CD4-positive, alpha-beta T cell treated with Interleukin-6 at 100 ng/mL for 8 hours (primary cell): ENCODE measurements around the gene KIF5A.
"Not testable (repeated sequence)": the region's sequence is repeated elsewhere in the genome, so short reads cannot be mapped to it uniquely, and the experiment has no call there.

Source experiments
- DNase-seq: peaks from one replicate; pipeline ENCODE4 v3.0.0-alpha.2; 2020; ENCODE audit warnings: mixed read lengths, low spot score

The KIF5A gene

GRCh38 chr12:57549909-57550640 lies at the start of gene KIF5A:
TSS of gene KIF5A (plus strand) at chr12:57550044. CDS start at chr12:57550272, 228 bp downstream.
- DNase-seq = peak; percentile 34

DNA sequence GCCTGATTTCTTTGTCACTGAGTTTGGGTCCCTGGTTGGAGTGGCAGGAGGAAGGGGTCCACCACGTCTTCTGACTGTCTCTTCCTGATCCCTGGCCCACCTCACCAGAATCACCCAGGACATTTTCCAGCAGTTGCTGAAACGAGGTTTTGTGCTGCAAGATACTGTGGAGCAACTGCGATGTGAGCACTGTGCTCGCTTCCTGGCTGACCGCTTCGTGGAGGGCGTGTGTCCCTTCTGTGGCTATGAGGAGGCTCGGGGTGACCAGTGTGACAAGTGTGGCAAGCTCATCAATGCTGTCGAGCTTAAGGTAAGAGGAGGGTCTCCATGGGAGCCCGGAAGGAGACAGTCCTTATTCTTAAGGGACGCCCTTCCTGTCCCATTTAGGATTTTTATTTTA lies 49.6 kb upstream of the KIF5A start:
- DNase-seq = no peak

- DNase-seq = not testable (repeated sequence)
Observed at GRCh38 chr12:57502311-57502969, 47.4 kb upstream of the KIF5A start.

DNA sequence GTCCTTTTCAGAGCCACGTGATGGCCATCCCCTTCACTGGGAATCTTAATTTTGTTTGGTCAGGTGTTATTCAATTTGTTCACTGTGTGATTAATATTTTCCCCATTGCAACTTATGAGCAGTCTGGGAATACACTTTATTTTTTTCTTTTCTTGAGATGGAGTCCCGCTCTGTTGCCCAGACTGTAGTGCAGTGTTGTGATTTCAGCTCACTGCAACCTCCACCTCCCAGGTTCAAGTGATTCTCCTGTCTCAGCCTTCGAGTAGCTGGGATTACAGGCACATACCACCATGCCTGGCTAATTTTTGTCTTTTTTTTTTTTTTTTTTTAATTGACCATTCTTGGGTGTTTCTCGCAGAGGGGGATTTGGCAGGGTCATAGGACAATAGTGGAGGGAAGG lies 43.3 kb upstream of the KIF5A start:
- DNase-seq = not testable (repeated sequence)

DNA sequence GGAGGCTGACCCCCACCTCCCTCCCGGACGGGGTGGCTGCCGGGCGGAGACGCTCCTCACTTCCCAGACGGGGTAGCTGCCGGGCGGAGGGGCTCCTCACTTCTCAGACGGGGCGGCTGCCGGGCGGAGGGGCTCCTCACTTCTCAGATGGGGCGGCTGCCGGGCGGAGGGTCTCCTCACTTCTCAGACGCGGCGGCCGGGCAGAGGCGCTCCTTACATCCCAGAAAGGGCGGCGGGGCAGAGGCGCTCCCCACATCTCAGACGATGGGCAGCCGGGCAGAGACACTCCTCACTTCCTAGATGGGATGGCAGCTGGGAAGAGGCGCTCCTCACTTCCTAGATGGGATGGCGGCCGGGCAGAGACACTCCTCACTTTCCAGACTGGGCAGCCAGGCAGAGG lies 42.0 kb upstream of the KIF5A start:
- DNase-seq = not testable (repeated sequence)

GRCh38 chr12:57511161-57511560 lies 38.7 kb upstream of the KIF5A start:
- DNase-seq = no peak

DNA sequence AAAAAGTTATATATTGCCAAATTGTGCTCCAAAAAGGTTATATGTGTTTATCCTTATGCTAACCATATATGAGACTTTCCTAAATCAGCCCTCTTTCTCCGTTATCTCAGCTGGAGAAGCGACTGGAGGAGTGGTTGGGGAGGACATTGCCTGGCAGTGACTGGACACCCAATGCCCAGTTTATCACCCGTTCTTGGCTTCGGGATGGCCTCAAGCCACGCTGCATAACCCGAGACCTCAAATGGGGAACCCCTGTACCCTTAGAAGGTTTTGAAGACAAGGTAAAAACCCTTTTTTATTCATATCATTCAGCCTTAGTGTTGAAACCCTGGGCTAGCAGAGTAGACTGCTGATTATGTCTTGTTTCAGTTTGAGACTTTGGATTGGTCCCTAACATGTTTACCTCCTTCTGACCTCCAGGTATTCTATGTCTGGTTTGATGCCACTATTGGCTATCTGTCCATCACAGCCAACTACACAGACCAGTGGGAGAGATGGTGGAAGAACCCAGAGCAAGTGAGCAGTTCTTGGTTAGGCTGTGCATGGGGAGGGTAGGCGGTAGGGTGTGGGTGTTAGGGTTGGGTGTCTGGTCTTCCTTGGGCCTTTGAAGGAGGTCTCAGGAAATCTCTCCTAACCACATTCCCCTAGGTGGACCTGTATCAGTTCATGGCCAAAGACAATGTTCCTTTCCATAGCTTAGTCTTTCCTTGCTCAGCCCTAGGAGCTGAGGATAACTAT lies 38.1 kb upstream of the KIF5A start:
- DNase-seq = no peak

- DNase-seq = no peak
Observed at GRCh38 chr12:57512665-57513064, 37.2 kb upstream of the KIF5A start.

- DNase-seq = no peak
Observed at GRCh38 chr12:57513266-57513665, 36.6 kb upstream of the KIF5A start.

DNA sequence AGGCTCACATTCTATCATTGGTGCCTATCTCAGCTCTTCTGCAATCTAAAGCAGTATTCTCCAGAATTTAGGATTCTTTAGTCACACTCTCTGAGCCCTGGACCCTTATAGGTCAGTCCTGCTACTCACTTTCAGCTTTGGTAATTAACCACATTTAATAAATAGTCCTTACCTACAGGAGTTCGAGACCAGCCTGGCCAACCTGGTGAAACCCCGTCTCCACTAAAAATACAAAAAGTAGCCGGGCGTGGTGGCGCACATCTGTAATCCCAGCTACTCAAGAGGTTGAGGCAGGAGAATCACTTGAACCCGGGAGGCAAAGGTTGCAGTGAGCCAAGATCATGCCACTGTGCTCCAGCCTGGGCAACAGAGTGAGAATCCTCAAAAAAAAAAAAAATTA lies 36.2 kb upstream of the KIF5A start:
- not testable (repeated sequence) for DNase-seq

DNA sequence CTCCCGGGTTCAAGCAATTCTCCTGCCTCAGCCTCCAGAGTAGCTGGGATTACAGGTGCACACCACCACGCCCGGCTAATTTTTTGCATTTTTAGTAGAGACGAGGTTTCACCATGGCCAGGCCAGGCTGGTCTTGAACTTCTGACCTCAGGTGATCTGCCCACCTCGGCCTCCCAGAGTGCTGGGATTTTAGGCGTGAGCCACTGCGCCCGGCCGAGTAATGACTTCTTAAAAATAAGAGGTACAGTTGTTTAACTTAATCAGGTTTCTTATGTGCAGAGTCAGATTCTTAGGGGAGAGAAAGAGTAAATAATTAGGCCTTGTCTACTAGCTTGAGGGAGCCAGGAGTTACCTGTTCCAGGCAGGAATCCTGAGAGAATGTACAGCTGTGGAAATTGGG lies 35.6 kb upstream of the KIF5A start:
- DNase-seq = not testable (repeated sequence)

- no peak for DNase-seq
Observed at GRCh38 chr12:57514720-57515407, 35.0 kb upstream of the KIF5A start.

- DNase-seq = no peak
Observed at GRCh38 chr12:57515408-57515933, 34.4 kb upstream of the KIF5A start.

DNA sequence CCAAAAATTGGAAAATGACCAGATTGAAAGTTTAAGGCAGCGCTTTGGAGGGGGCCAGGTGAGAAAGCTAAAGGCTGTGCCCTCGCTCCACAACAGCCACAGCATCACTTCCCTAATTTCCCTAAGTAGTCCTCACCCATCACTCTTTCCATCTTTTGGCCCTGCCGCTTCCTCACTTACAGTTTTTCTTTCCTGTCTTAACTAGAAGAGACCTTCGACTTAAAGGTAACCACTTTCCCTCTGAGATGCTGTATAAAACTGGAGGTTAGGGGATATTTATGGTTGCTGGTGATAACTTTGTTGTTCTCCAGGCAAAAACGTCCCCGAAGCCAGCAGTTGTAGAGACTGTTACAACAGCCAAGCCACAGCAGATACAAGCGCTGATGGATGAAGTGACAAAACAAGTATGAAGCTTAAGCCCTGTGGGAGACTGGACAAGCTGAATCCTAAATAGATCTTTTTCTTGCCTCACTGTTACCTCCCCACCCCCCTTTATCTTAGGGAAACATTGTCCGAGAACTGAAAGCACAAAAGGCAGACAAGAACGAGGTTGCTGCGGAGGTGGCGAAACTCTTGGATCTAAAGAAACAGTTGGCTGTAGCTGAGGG lies 33.8 kb upstream of the KIF5A start:
- DNase-seq = no peak

DNA sequence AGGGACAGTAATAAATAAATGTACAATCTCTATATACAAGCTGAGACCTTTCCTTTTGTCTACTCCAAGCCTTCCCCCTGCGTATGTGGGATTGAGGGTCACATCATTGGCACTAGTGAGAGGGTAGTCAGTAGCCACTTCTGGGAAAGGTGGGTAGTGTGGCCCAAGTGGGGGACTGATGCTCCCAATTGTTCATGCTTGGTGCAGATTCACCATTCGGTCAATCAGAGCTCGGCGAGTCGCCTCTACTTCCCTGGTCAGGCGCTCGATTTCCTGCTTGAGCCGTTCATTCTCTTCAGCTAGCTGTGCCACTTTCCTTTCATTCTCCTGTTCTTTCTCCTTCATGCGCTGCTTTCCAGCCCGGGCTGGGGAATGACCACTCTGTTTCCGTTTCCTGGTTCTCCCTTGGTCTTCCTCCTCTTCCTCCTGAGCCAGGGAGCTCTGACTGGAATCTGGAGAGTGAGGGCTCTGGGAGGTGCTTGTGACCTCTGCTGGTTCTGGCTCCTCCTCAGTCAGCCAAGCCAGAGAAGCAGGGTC lies 33.2 kb upstream of the KIF5A start:
- no peak for DNase-seq

- DNase-seq = no peak
Observed at GRCh38 chr12:57517187-57517586, 32.7 kb upstream of the KIF5A start.

GRCh38 chr12:57517718-57518117 lies 32.1 kb upstream of the KIF5A start:
- not testable (repeated sequence) for DNase-seq

DNA sequence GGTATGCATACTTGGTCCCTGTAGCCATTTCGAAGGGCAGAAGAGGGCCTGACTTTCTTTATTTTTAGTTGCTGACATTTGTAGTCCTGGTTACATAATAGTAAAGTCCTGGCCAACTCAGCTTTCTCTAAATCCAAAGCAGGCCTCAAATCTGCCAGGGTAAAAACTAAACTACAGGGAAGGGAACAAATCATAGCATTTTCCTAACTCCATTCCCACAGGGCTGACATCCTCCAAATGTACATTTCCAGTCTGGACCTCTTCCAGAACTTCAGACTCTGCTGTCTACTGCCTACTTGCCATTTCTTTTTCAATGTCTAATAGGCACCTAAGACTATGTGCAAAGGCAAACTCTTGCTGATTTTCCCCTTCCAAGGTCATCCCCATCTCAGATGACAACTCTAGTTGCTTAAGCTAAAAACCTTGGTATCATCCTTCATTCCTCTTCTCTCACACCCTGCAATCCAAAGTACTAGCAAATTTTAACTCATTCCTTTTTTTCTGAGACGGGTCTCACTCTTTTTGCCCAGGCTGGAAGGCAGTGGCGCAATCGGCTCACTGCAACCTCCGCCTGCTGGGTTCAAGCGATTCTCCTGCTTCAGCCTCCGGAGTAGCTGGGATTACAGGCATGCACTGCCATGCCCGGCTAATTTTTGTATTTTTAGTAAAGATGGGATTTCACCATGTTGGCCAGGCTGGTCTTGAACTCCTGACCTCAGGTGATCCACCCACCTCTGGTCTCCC lies 31.5 kb upstream of the KIF5A start:
- no peak for DNase-seq

DNA sequence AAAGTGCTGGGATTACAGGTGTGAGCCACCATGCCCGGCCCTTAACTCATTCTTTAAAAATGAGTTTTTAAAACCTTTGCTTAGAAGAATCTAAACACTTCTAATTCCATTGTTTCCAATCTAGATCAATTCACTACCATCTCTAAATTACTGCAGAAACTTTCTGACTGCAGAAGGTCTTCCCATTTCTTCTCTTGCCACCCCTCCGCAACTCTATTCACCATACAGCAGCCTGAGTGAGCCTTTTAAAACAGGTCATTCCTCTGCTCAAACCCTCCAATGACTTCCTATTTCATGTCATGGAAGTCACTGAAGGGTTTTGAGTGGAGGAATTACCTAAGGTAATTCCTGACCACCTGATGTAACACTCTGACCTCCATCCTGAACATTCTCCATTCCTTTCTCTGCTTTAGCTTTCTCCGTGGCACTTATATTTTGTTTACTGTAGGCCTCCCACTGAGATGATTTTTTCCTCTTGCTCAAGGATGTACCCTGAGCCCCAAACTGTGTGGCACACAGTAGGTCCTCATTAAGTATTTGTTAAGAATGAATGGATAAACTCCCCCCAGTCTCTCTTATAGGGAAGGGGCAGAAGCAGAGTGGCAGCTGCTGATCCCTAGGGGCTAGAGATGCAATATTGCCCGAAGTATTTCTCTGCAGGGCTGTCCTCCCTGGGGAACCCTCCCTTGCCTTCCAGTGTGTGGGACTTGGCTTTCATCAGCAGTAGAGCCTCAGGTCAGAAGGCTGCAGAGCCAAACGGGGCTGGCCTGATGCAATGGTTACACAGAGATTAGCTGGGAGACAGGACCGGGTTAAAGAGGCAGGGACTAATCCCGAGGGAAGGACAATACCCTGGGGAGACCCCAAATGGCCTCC lies 30.7 kb upstream of the KIF5A start:
- no peak for DNase-seq

GRCh38 chr12:57519796-57520052 lies 30.1 kb upstream of the KIF5A start:
- no peak for DNase-seq
